ENCODE results near the gene TUT4.
A peak's percentile ranks its signal among the peaks of the same experiment; 100 is the strongest.

GRCh38 chr1:52601991-52602855 is 49.3 kb upstream of the TUT4 start, which contains the start of gene GPX7:
- peak in 1 of 2 donors; percentile 58 for TF ChIP-seq POLR2A (IDR thresholded peaks at IDR 0.05)
- TF ChIP-seq CTCF (IDR thresholded peaks at IDR 0.05) = no peak
